DMS114 treated with DMSO at 0.1 percent for 48 hours (cell line): ENCODE data around the gene EFHC1.
"Not testable (repeated sequence)": the region's sequence is repeated elsewhere in the genome, so short reads cannot be mapped to it uniquely, and the experiment has no call there.

Experiments
- DNase-seq: peaks from one replicate; lab custom pipeline; 2025; ENCODE audit not compliant: unreplicated experiment; lab: John Stamatoyannopoulos, UW

EFHC1 gene

GRCh38 chr6:52399511-52400312 lies 20.4 kb upstream of the EFHC1 start:
- DNase-seq: peak; percentile 75

GRCh38 chr6:52400313-52401041 lies 19.7 kb upstream of the EFHC1 start:
- no peak for DNase-seq

GRCh38 chr6:52403086-52403485 lies 17.1 kb upstream of the EFHC1 start:
- DNase-seq: no peak

- no peak for DNase-seq
These were observed 16.5 kb upstream of the EFHC1 start for GRCh38 chr6:52403627-52404026.

- no peak for DNase-seq
These were observed 14.9 kb upstream of the EFHC1 start for GRCh38 chr6:52405243-52405642.

GRCh38 chr6:52407467-52407866 lies 12.7 kb upstream of the EFHC1 start:
- peak; percentile 28 for DNase-seq

- no peak for DNase-seq
These were observed 10.6 kb upstream of the EFHC1 start for GRCh38 chr6:52409499-52409898.

GRCh38 chr6:52410979-52411378 lies 9.2 kb upstream of the EFHC1 start:
- DNase-seq: no peak

GRCh38 chr6:52411911-52412310 lies 8.2 kb upstream of the EFHC1 start:
- no peak for DNase-seq

- DNase-seq: no peak
These were observed 4.8 kb upstream of the EFHC1 start for GRCh38 chr6:52415333-52415732.

GRCh38 chr6:52415917-52416628 lies 4.1 kb upstream of the EFHC1 start:
- DNase-seq: no peak

GRCh38 chr6:52416629-52417151 lies 3.5 kb upstream of the EFHC1 start:
- DNase-seq: peak; percentile 45

GRCh38 chr6:52417675-52418111 lies 2.4 kb upstream of the EFHC1 start:
- DNase-seq: no peak

- DNase-seq: no peak
These were observed 1.5 kb upstream of the EFHC1 start for GRCh38 chr6:52418606-52419005.

- DNase-seq: peak; percentile 52
These were observed 671 bp downstream of the EFHC1 start for GRCh38 chr6:52420668-52421358.

- DNase-seq: no peak
These were observed 2.0 kb downstream of the EFHC1 start for GRCh38 chr6:52422156-52422555.

GRCh38 chr6:52423448-52423847 lies 3.3 kb downstream of the EFHC1 start:
- no peak for DNase-seq

GRCh38 chr6:52423971-52424381 lies 3.8 kb downstream of the EFHC1 start:
- no peak for DNase-seq

- DNase-seq: no peak
These were observed 4.4 kb downstream of the EFHC1 start for GRCh38 chr6:52424513-52424912.

- no peak for DNase-seq
These were observed 6.5 kb downstream of the EFHC1 start for GRCh38 chr6:52426667-52427066.

GRCh38 chr6:52433294-52433693 lies 13.2 kb downstream of the EFHC1 start:
- DNase-seq: not testable (repeated sequence)
